Measurements from ENCODE around the gene ERN1.

DNA sequence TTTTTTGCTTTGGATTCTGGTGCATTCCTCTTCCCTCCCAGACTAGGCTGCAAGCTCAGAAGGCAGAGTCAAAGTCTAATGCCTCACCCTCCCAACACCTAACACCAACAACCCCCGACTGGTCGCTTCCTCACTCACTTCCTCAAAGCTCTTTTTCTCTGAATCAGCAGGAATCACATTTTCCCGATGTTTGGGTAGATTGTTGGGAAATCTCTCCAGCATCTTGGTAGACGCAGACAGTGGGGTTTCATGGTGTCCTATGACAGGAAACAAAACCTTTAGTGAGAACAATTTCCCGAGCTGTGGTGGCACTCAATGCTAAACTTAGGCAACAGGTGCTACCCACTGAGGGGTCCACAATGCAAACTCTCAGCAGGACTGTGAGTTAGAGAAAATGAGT lies 69.6 kb downstream of the ERN1 start:
- TF ChIP-seq, protein P1, sequence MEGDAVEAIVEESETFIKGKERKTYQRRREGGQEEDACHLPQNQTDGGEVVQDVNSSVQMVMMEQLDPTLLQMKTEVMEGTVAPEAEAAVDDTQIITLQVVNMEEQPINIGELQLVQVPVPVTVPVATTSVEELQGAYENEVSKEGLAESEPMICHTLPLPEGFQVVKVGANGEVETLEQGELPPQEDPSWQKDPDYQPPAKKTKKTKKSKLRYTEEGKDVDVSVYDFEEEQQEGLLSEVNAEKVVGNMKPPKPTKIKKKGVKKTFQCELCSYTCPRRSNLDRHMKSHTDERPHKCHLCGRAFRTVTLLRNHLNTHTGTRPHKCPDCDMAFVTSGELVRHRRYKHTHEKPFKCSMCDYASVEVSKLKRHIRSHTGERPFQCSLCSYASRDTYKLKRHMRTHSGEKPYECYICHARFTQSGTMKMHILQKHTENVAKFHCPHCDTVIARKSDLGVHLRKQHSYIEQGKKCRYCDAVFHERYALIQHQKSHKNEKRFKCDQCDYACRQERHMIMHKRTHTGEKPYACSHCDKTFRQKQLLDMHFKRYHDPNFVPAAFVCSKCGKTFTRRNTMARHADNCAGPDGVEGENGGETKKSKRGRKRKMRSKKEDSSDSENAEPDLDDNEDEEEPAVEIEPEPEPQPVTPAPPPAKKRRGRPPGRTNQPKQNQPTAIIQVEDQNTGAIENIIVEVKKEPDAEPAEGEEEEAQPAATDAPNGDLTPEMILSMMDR (tag by site-specific recombination; IDR thresholded peaks at IDR 0.05), result no peak
- TF ChIP-seq, protein P2, sequence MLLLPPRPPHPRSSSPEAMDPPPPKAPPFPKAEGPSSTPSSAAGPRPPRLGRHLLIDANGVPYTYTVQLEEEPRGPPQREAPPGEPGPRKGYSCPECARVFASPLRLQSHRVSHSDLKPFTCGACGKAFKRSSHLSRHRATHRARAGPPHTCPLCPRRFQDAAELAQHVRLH (tag by site-specific recombination; IDR thresholded peaks at IDR 0.05), result no peak
- TF ChIP-seq ZNF548 (tag by site-specific recombination; IDR thresholded peaks at IDR 0.05), result no peak

Data from HEK293 (cell line).